DOHH2 (cell line): ENCODE data around the gene MRM1.
A peak's percentile ranks its signal among the peaks of the same experiment; 100 is the strongest.

Experiments used
- H3F3A ChIP-seq: fragments of 200-600 bp; sonication (generic), shearing (Covaris generic); 2 replicates; pipeline ENCODE4 v1.6.0; 2016; ENCODE audit warnings: antibody characterized with exemption, mild to moderate bottlenecking; ENCODE audit not compliant: control insufficient read depth, insufficient read depth
- H3K27ac ChIP-seq: fragments of 200-600 bp; sonication (generic); 2 replicates; pipeline ENCODE4 v1.5.1; 2014; ENCODE audit warnings: low read depth, mild to moderate bottlenecking, low read length, moderate library complexity
- H3K27me3 ChIP-seq: fragments of 200-600 bp; sonication (generic); 2 replicates; pipeline ENCODE4 v1.6.1; 2014; ENCODE audit warnings: mild to moderate bottlenecking, low read length, mixed read lengths; ENCODE audit not compliant: control insufficient read depth
- H3K36me3 ChIP-seq: fragments of 200-600 bp; sonication (generic); 2 replicates; pipeline ENCODE4 v1.6.1; 2014; ENCODE audit warnings: mild to moderate bottlenecking, low read length, moderate library complexity, mixed read lengths; ENCODE audit not compliant: control insufficient read depth
- H3K4me1 ChIP-seq: fragments of 200-600 bp; sonication (generic); 2 replicates; pipeline ENCODE4 v1.6.1; 2014; ENCODE audit warnings: mild to moderate bottlenecking, low read length, mixed read lengths; ENCODE audit not compliant: control insufficient read depth
- H3K4me2 ChIP-seq: fragments of 200-600 bp; sonication (generic); 2 replicates; pipeline ENCODE4 v1.6.0; 2014; ENCODE audit warnings: mild to moderate bottlenecking, low read length, moderate library complexity
- H3K4me3 ChIP-seq: fragments of 200-600 bp; sonication (generic); 2 replicates; pipeline ENCODE4 v1.5.1; 2014; ENCODE audit warnings: mild to moderate bottlenecking, low read length, mixed read lengths
- H3K79me2 ChIP-seq: fragments of 200-600 bp; sonication (generic); 2 replicates; pipeline ENCODE4 v1.6.1; 2014; ENCODE audit warnings: mild to moderate bottlenecking, low read length, mixed read lengths; ENCODE audit not compliant: control insufficient read depth
- H3K9me2 ChIP-seq: fragments of 200-600 bp; sonication (generic); replicated peaks from 2 replicates; pipeline ENCODE4 v1.6.1; 2014; ENCODE audit warnings: mild to moderate bottlenecking, low read length, mixed read lengths; ENCODE audit not compliant: control insufficient read depth
- H3K9me3 ChIP-seq: fragments of 200-600 bp; sonication (generic); 2 replicates; pipeline ENCODE4 v1.6.1; 2014; ENCODE audit warnings: antibody characterized with exemption, low read length, mixed read lengths; ENCODE audit not compliant: control insufficient read depth, insufficient read depth
- H4K20me1 ChIP-seq: fragments of 200-600 bp; sonication (generic); 2 replicates; pipeline ENCODE4 v1.6.0; 2014; ENCODE audit warnings: low read depth, mild to moderate bottlenecking, antibody characterized with exemption, low read length, moderate library complexity; ENCODE audit not compliant: control insufficient read depth, insufficient read depth
- EZH2phosphoT487 ChIP-seq: fragments of 200-600 bp; sonication (generic); IDR thresholded peaks from 2 replicates; pipeline ENCODE4 v1.6.1; 2017; ENCODE audit warnings: borderline replicate concordance, mild to moderate bottlenecking, antibody characterized with exemption, low read length, moderate library complexity, mixed read lengths
- TF ChIP-seq, protein P1 (sequence below): fragments of 200-600 bp; sonication (generic); IDR thresholded peaks from one replicate; pipeline ENCODE4 v1.5.1; 2014; ENCODE audit warnings: antibody characterized with exemption, mild to moderate bottlenecking, low read depth, low read length; ENCODE audit not compliant: poor library complexity, severe bottlenecking

Gene MRM1

DNA sequence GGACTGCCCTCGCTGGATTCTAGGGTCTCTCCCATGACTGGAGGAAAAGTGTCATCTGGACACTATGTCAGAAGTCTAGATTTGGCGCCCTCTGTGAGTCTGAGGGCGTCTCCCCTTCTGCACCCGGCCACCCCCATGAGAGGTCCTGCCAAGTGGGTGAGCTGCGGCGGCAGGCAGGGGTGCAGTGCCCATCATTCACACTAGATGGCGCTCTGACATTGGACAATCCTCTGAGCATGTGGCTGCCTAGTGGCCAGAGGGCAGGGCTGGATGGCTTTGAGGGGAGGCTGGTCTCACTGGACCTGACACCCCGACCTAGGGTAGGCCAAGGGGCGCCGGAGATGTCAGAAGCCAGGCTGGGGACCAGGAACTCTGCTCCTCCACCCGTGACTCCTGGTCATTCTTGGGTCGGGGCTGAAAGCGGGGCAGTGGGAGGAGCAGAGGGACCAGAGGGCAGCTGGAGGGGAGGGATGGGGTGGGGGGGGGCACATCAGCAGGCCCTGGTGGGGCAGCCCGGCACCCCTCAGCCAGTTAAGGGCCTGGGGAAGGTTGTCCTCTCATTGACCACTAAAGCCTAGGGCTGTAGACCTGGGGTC lies 28.0 kb downstream of the MRM1 start:
- H3K27me3 ChIP-seq, result no peaks in the 10 kb centered on the region
- no peak for TF ChIP-seq EZH2phosphoT487
- TF ChIP-seq, protein P1, sequence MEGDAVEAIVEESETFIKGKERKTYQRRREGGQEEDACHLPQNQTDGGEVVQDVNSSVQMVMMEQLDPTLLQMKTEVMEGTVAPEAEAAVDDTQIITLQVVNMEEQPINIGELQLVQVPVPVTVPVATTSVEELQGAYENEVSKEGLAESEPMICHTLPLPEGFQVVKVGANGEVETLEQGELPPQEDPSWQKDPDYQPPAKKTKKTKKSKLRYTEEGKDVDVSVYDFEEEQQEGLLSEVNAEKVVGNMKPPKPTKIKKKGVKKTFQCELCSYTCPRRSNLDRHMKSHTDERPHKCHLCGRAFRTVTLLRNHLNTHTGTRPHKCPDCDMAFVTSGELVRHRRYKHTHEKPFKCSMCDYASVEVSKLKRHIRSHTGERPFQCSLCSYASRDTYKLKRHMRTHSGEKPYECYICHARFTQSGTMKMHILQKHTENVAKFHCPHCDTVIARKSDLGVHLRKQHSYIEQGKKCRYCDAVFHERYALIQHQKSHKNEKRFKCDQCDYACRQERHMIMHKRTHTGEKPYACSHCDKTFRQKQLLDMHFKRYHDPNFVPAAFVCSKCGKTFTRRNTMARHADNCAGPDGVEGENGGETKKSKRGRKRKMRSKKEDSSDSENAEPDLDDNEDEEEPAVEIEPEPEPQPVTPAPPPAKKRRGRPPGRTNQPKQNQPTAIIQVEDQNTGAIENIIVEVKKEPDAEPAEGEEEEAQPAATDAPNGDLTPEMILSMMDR, result peak; percentile 99
- H3K79me2 ChIP-seq, result no peaks in the 10 kb centered on the region
- peaks cover 4% of the 10 kb centered on the region; the same call in 1 of the 2 replicates for H3K4me1 ChIP-seq
- H3K27ac ChIP-seq, result no peak overlapping the region
- H3K4me3 ChIP-seq, result no peak overlapping the region
- no peak overlapping the region for H3K4me2 ChIP-seq
- no peaks in the 10 kb centered on the region for H3K9me3 ChIP-seq
- no peaks in the 10 kb centered on the region for H4K20me1 ChIP-seq
- no peaks in the 10 kb centered on the region for H3K9me2 ChIP-seq
- H3F3A ChIP-seq, result no peaks in the 10 kb centered on the region
- H3K36me3 ChIP-seq, result no peaks in the 10 kb centered on the region

DNA sequence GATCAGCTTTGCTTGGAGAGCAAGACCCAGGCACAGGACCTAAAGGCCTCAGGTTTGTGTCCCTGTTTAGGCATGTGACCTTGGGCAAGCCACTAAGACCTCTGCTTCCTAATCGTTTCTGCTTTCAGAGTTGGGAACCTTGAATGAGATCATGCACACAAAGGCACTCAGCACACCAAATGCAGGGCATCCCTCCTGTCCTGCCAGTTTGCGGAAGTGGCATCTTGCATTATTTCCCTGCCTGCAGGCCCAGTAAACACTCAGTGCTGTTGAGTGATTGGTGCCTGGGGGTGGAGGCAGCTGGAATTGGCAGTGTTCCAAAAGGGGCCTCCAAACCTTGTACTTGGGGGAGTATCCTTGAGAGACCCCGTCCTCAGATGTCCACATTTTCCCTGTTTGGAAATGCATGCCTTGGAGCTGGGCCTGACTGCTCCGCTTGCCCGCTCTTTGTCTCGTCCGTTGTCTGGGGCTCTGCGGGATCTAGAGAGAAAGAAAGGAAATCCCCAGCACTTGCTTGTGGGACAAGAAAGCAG lies 28.7 kb downstream of the MRM1 start:
- TF ChIP-seq, protein P1, result no peak
- TF ChIP-seq EZH2phosphoT487, result no peak
- Histone ChIP-seq H3K4me2 (no peak overlapping the region), H3K36me3 (no peaks in the 10 kb centered on the region), H3K9me2 (no peaks in the 10 kb centered on the region), H3K27me3 (no peaks in the 10 kb centered on the region), H3K4me3 (no peak overlapping the region), H3F3A (no peaks in the 10 kb centered on the region), H3K4me1 (peaks cover 4% of the 10 kb centered on the region; the same call in 1 of the 2 replicates), H3K9me3 (no peaks in the 10 kb centered on the region), H3K27ac (no peak overlapping the region), H3K79me2 (no peaks in the 10 kb centered on the region), H4K20me1 (no peaks in the 10 kb centered on the region)

DNA sequence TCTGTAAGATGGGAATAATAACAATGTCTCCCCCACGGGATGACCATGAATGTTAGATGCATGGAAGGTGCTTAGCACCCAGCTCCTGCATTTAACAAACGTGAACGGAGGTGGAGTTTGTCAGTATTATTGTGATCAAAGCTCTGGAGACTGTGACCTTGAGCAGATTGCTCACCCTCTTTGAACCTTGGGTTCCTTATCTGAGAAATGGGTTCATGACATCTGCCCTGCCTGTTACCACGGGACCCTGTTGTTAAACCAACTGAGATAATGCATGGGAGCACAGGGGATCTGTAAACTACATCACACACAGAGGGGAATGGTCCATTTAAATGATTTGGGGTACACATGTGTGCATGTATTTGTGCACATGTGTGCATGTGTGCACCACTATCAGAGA lies 29.6 kb downstream of the MRM1 start:
- Histone ChIP-seq H4K20me1 (no peaks in the 10 kb centered on the region), H3K79me2 (no peaks in the 10 kb centered on the region), H3K4me1 (peaks cover 4% of the 10 kb centered on the region; the same call in 1 of the 2 replicates), H3K27me3 (no peaks in the 10 kb centered on the region), H3K4me2 (no peak overlapping the region), H3F3A (no peaks in the 10 kb centered on the region), H3K9me3 (no peaks in the 10 kb centered on the region), H3K9me2 (no peaks in the 10 kb centered on the region), H3K4me3 (no peak overlapping the region), H3K27ac (no peak overlapping the region), H3K36me3 (no peaks in the 10 kb centered on the region)
- no peak for TF ChIP-seq EZH2phosphoT487
- TF ChIP-seq, protein P1, result no peak
